Natural killer cell (primary cell): ENCODE measurements around the gene HINT3. TPM values are rescaled to one million over a fixed set of nuclear protein-coding genes. Genes with fewer than 3 reads are reported as not detected.

ENCODE experiments used
- ATAC-seq, 3 donors: fragments of 150-1000 bp in 2 of 3; fragments of 200-7000 bp in 1 of 3; cut with Tn5 transposase; 1 replicate in 1 of 3; 2 replicates in 2 of 3; pipeline ENCODE4 v1.10.0; 2021; ENCODE audit warnings: mild to moderate bottlenecking in 2 of 3, moderate library complexity in 2 of 3
- DNase-seq, 2 donors: peaks; one replicate each; pipeline versions ENCODE4 v3.0.0 to v3.0.0-alpha.2; 2013 to 2021; ENCODE audit warnings: mixed read lengths in 1 of 2
- H3K27ac ChIP-seq: one replicate; pipeline ENCODE4 v1.5.1; 2013; ENCODE audit warnings: mild to moderate bottlenecking, low read length
- H3K27me3 ChIP-seq: one replicate; pipeline ENCODE4 v1.6.1; 2013; ENCODE audit warnings: low read length; ENCODE audit not compliant: control insufficient read depth, insufficient read depth
- H3K36me3 ChIP-seq: one replicate; pipeline ENCODE4 v1.6.1; 2013; ENCODE audit warnings: low read length; ENCODE audit not compliant: control insufficient read depth, insufficient read depth
- H3K4me1 ChIP-seq: one replicate; pipeline ENCODE4 v1.6.1; 2013; ENCODE audit warnings: low read length; ENCODE audit not compliant: control insufficient read depth, insufficient read depth
- H3K4me3 ChIP-seq: one replicate; pipeline ENCODE4 v1.5.1; 2013; ENCODE audit warnings: low read length
- H3K9me3 ChIP-seq: one replicate; pipeline ENCODE4 v1.6.1; 2013; ENCODE audit warnings: low read length; ENCODE audit not compliant: control insufficient read depth, insufficient read depth
- H3K27ac Mint-ChIP-seq, 2 donors: one replicate each; pipeline ENCODE4 v1.8.0; 2022; ENCODE audit warnings: mild to moderate bottlenecking in 2 of 2, mixed read lengths in 2 of 2, moderate library complexity in 1 of 2
- H3K27me3 Mint-ChIP-seq, 2 donors: one replicate each; pipeline ENCODE4 v1.8.0; 2022; ENCODE audit warnings: low read depth in 2 of 2, mixed read lengths in 2 of 2
- H3K36me3 Mint-ChIP-seq: one replicate; pipeline ENCODE4 v1.8.0; 2022; ENCODE audit warnings: mixed read lengths
- H3K4me1 Mint-ChIP-seq, 2 donors: one replicate each; pipeline ENCODE4 v1.8.0; 2022; ENCODE audit warnings: mixed read lengths in 2 of 2
- H3K4me3 Mint-ChIP-seq: one replicate; pipeline ENCODE4 v1.8.0; 2022; ENCODE audit warnings: mild to moderate bottlenecking, moderate library complexity, mixed read lengths
- H3K9me3 Mint-ChIP-seq, 2 donors: one replicate each; pipeline ENCODE4 v1.8.0; 2022; ENCODE audit warnings: mixed read lengths in 2 of 2
- CTCF ChIP-seq: fragments of 200-600 bp; IDR thresholded peaks from one replicate; pipeline ENCODE4 v1.8.0; 2022; ENCODE audit warnings: antibody characterized with exemption
- WGBS: methylation state at CpG from one replicate; pipeline ENCODE4 v1.1.7; 2013; ENCODE audit warnings: missing lambda C conversion rate; ENCODE audit not compliant: insufficient coverage; 5-methylcytosine and 5-hydroxymethylcytosine counted together
- intact Hi-C: fragments of 100-400 bp; cut with micrococcal nuclease; formaldehyde crosslinking; loops from one replicate; pipeline ENCODE4 v1.14.2; 2022
- total RNA-seq, 4 donors: library from RNA; stranded (reverse); fragments of 120-200 nt in 1 of 4; gene quantifications; one replicate each; pipeline versions ENCODE4 v1.2.3 to v1.2.4, GENCODE V29; 2013 to 2022

Gene HINT3
- total RNA-seq, 3 donors from 2014 or later (not counting 1 experiment from before 2014, with no cell fraction given), result 9.7 to 10.5 (median 10.3) TPM

GRCh38 chr6:125957845-125958244 lies 1.3 kb downstream of the HINT3 start:
- Mint-ChIP-seq H3K27me3 (no peaks in the 10 kb centered on the region), H3K36me3 (no peaks in the 10 kb centered on the region), H3K27ac (no peak overlapping the region), H3K4me1 (peaks cover 3 to 5% of the 10 kb centered on the region in 2 donors), H3K4me3 (no peak overlapping the region), H3K9me3 (no peaks in the 10 kb centered on the region)
- no peak for TF ChIP-seq CTCF
- Histone ChIP-seq H3K4me3 (no peak overlapping the region), H3K27ac (peak overlapping the region; percentile 100), H3K27me3 (no peaks in the 10 kb centered on the region), H3K4me1 (peaks cover 8% of the 10 kb centered on the region), H3K36me3 (no peaks in the 10 kb centered on the region), H3K9me3 (no peaks in the 10 kb centered on the region)
- intact Hi-C loops, result loop anchor here (5.0 kb wide), 1 partner anchor 646 kb away; no protein-coding TSS in a partner anchor
- ATAC-seq (no peak), DNase-seq (peak in 1 of 2 donors; percentile 27)
- 31% methylated on average over 4 of the region's 4 CpGs for WGBS

GRCh38 chr6:125959041-125959440 lies 2.5 kb downstream of the HINT3 start:
- Histone ChIP-seq H3K27me3 (no peaks in the 10 kb centered on the region), H3K4me3 (no peak overlapping the region), H3K36me3 (no peaks in the 10 kb centered on the region), H3K4me1 (peaks cover 8% of the 10 kb centered on the region), H3K9me3 (no peaks in the 10 kb centered on the region), H3K27ac (no peak overlapping the region)
- peaks cover 12 to 16% of the 10 kb centered on the region in 2 donors for H3K4me1 Mint-ChIP-seq
- over 99% methylated on average over 4 of the region's 4 CpGs for WGBS
- no peaks in the 10 kb centered on the region for H3K36me3 Mint-ChIP-seq
- no peak overlapping the region for H3K27ac Mint-ChIP-seq
- intact Hi-C loops, result loop anchor here (5.0 kb wide), 1 partner anchor 647 kb away; no protein-coding TSS in a partner anchor
- no peak for TF ChIP-seq CTCF
- no peak for ATAC-seq
- H3K4me3 Mint-ChIP-seq, result no peak overlapping the region
- H3K27me3 Mint-ChIP-seq, result no peaks in the 10 kb centered on the region
- DNase-seq, result no peak
- H3K9me3 Mint-ChIP-seq, result no peaks in the 10 kb centered on the region

GRCh38 chr6:125961117-125961516 lies 4.5 kb downstream of the HINT3 start:
- no peak overlapping the region for H3K27ac Mint-ChIP-seq
- no peaks in the 10 kb centered on the region for H3K9me3 Mint-ChIP-seq
- Histone ChIP-seq H3K4me1 (peaks cover 8% of the 10 kb centered on the region), H3K27ac (no peak overlapping the region), H3K4me3 (no peak overlapping the region), H3K9me3 (no peaks in the 10 kb centered on the region), H3K36me3 (no peaks in the 10 kb centered on the region), H3K27me3 (no peaks in the 10 kb centered on the region)
- 99% methylated on average over 3 of the region's 3 CpGs for WGBS
- DNase-seq (no peak), ATAC-seq (no peak)
- TF ChIP-seq CTCF, result no peak
- H3K27me3 Mint-ChIP-seq, result no peaks in the 10 kb centered on the region
- no peaks in the 10 kb centered on the region for H3K36me3 Mint-ChIP-seq
- intact Hi-C loops, result no loop called here
- H3K4me3 Mint-ChIP-seq, result no peak overlapping the region
- peaks cover 20 to 24% of the 10 kb centered on the region in 2 donors for H3K4me1 Mint-ChIP-seq

DNA sequence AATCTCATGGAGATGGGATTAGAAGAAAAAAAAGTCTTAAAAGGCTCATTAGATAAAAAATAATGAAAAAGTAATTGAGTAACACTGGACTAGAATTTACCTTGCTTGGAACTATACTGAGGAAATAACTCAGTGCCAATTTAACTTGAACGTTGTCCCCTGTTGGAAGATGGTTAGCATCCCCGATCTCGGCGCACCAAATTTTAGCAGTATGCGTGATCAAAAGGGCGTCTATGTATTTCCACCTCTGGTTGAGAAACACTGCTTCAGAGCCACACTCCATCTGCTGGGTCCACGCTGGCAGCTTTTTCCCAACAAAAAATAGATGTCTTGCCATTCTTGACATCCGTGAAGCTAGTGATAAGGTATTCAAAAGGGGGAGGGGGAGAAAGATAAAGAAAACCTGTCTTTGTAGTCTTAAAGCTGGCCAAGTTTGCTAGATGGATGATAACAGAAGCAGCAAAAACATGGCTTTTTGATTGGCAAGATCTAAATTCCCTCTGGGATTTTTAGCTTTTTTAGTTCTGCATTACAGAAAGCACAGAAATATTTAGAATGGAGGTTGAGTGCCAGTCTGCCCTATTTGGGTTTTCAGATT lies 6.4 kb downstream of the HINT3 start:
- Histone ChIP-seq H3K36me3 (peaks cover 8% of the 10 kb centered on the region), H3K27me3 (no peaks in the 10 kb centered on the region), H3K27ac (no peak overlapping the region), H3K4me1 (peaks cover under 1% of the 10 kb centered on the region), H3K4me3 (no peak overlapping the region), H3K9me3 (no peaks in the 10 kb centered on the region)
- ATAC-seq, result no peak
- no peak for DNase-seq
- TF ChIP-seq CTCF, result no peak
- Mint-ChIP-seq H3K27ac (peak overlapping the region in 1 of 2 donors; percentile 0), H3K36me3 (no peaks in the 10 kb centered on the region), H3K4me1 (peaks cover 20 to 26% of the 10 kb centered on the region in 2 donors), H3K9me3 (no peaks in the 10 kb centered on the region), H3K27me3 (no peaks in the 10 kb centered on the region), H3K4me3 (no peak overlapping the region)
- WGBS, result 96% methylated on average over 8 of the region's 8 CpGs
- intact Hi-C loops, result no loop called here
